HUDEP-2 (cell line): Measurements from ENCODE around the gene SOX15.

ENCODE experiments used
- DNase-seq, 76 experiments: peaks; one replicate each; lab custom pipeline; 2025; ENCODE audit not compliant: unreplicated experiment in 76 of 76; lab: John Stamatoyannopoulos, UW

Gene SOX15

GRCh38 chr17:7579001-7579833 lies 10.7 kb downstream of the SOX15 start, which contains the start of gene CD68:
TSS of gene CD68 (plus strand) at chr17:7579638. CDS start at chr17:7579678, 40 bp downstream.
- peak in 60 of 76 experiments; percentile 15 to 85 (median 56) for DNase-seq

- DNase-seq, result no peak
Observed at GRCh38 chr17:7577327-7578199, 12.3 kb downstream of the SOX15 start.

- DNase-seq, result no peak
Observed at GRCh38 chr17:7576432-7576937, 13.4 kb downstream of the SOX15 start.

- no peak for DNase-seq
Observed at GRCh38 chr17:7575959-7576358, 13.9 kb downstream of the SOX15 start.

GRCh38 chr17:7575481-7575883 lies 14.4 kb downstream of the SOX15 start:
- DNase-seq, result no peak

GRCh38 chr17:7574176-7574953 lies 15.5 kb downstream of the SOX15 start:
- peak in 1 of 76 experiments; percentile 17 for DNase-seq

- peak in 64 of 76 experiments; percentile 28 to 87 (median 74) for DNase-seq
Observed at GRCh38 chr17:7573324-7574080, 16.4 kb downstream of the SOX15 start.

GRCh38 chr17:7572588-7573323 lies 17.1 kb downstream of the SOX15 start:
- peak; percentile 78 to 100 (median 99) for DNase-seq

GRCh38 chr17:7572338-7572587 lies 17.6 kb downstream of the SOX15 start:
- no peak for DNase-seq

GRCh38 chr17:7570351-7570750 lies 19.5 kb downstream of the SOX15 start:
- DNase-seq, result no peak

- DNase-seq, result no peak
Observed at GRCh38 chr17:7569571-7569970, 20.3 kb downstream of the SOX15 start.

- DNase-seq, result no peak
Observed at GRCh38 chr17:7563115-7563869, 26.6 kb downstream of the SOX15 start.

GRCh38 chr17:7562208-7562605 lies 27.7 kb downstream of the SOX15 start:
- DNase-seq, result peak in 1 of 76 experiments; percentile 18

GRCh38 chr17:7561589-7562207 lies 28.2 kb downstream of the SOX15 start, which contains the start of gene SENP3:
TSS of gene SENP3 (plus strand) at chr17:7561919. CDS start at chr17:7563077, 1,158 bp downstream.
- DNase-seq, result peak in 65 of 76 experiments; percentile 23 to 91 (median 78)

- peak in 65 of 76 experiments; percentile 13 to 88 (median 76) for DNase-seq
Observed at GRCh38 chr17:7561028-7561575, 28.8 kb downstream of the SOX15 start.

- peak in 9 of 76 experiments; percentile 4 to 47 (median 17) for DNase-seq
Observed at GRCh38 chr17:7560172-7561027, 29.5 kb downstream of the SOX15 start.
